ENCODE data around the gene PDCD6IP. TPM values are rescaled to one million over a fixed set of nuclear protein-coding genes. Genes with fewer than 3 reads are reported as not detected.

PDCD6IP gene
- total RNA-seq, 4 donors from 2014 or later: 74.3 to 317 (median 164) TPM

- DNase-seq: no peak
- H3K36me3 ChIP-seq: no peaks in the 10 kb centered on the region
- no peak overlapping the region for H3K4me3 ChIP-seq
- intact Hi-C loops (cut with DNase I; ENCODE audit: low total_unique reads): loop anchor here (10.0 kb wide), 1 partner anchor 155 kb away; no protein-coding TSS in a partner anchor
- no peaks in the 10 kb centered on the region for H3K4me1 ChIP-seq
- no peak overlapping the region for H3K27ac ChIP-seq
- H3K27me3 ChIP-seq: no peaks in the 10 kb centered on the region
- no peak for TF ChIP-seq POLR2A (IDR thresholded peaks at IDR 0.05)
- TF ChIP-seq, protein P1, sequence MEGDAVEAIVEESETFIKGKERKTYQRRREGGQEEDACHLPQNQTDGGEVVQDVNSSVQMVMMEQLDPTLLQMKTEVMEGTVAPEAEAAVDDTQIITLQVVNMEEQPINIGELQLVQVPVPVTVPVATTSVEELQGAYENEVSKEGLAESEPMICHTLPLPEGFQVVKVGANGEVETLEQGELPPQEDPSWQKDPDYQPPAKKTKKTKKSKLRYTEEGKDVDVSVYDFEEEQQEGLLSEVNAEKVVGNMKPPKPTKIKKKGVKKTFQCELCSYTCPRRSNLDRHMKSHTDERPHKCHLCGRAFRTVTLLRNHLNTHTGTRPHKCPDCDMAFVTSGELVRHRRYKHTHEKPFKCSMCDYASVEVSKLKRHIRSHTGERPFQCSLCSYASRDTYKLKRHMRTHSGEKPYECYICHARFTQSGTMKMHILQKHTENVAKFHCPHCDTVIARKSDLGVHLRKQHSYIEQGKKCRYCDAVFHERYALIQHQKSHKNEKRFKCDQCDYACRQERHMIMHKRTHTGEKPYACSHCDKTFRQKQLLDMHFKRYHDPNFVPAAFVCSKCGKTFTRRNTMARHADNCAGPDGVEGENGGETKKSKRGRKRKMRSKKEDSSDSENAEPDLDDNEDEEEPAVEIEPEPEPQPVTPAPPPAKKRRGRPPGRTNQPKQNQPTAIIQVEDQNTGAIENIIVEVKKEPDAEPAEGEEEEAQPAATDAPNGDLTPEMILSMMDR (IDR thresholded peaks at IDR 0.05): no peak
- H3K9me3 ChIP-seq: no peaks in the 10 kb centered on the region
These were observed 9.1 kb upstream of the PDCD6IP start for GRCh38 chr3:33789183-33789954.

DNA sequence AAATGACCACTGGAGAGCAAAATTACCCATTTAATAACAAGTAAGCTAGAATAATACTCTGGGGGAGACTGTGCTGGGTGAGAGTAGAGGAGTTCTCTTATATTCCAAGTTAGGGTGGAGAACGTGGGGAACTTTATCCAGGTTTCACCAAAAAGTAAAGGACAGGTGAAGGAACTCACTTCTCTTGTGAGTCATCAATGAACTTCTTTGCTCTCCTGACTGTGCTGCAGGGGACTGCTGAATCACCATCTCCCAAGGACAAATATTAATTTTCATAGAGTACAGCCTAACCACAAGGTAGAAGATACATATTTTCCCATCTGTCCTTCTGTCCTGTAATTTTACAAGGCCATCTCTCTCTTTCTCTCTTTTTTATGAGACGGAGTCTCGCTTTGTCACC, 8.3 kb upstream of the PDCD6IP start:
- TF ChIP-seq, protein P1 (IDR thresholded peaks at IDR 0.05): no peak
- TF ChIP-seq POLR2A (IDR thresholded peaks at IDR 0.05): no peak
- Histone ChIP-seq H3K27ac (no peak overlapping the region), H3K36me3 (no peaks in the 10 kb centered on the region), H3K9me3 (no peaks in the 10 kb centered on the region), H3K4me1 (no peaks in the 10 kb centered on the region), H3K4me3 (no peak overlapping the region), H3K27me3 (no peaks in the 10 kb centered on the region)
- DNase-seq: no peak
- intact Hi-C loops (cut with DNase I; ENCODE audit: low total_unique reads): no loop called here

DNA sequence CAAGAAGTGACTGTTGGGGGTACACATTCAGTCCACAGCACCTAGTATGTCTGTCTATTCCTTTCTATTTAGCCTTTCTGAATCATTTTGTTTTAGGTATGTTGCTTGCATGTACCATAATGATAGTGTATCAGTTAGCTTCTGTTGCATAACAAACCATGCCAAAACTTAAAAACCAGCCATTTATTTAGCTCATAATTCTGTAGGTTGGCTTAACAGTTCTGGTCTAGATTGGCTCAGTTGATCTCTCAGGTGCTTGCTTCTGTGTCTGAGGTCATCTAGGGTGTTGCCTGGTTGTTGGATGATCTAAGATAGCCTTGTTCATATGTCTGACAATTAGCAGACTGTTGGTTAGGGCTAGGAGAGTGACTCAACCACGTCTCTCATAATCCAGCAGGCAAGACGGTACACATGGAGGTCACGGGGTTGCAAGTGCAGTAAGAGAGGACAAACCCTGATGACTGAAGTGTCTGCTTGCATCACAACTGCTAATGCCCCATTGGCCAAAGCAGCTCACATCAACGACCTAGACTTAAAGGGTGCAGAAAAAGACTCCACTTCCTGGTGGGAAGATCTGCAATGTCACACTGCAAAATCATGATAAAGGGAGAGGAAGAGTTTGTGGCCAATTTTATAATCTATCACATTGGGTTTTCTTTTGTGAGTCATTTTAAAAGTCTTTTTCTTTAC, 6.8 kb upstream of the PDCD6IP start:
- TF ChIP-seq POLR2A (IDR thresholded peaks at IDR 0.05): no peak
- TF ChIP-seq, protein P1 (IDR thresholded peaks at IDR 0.05): no peak
- H3K4me3 ChIP-seq: no peak overlapping the region
- no peak for DNase-seq
- no peaks in the 10 kb centered on the region for H3K27me3 ChIP-seq
- no peaks in the 10 kb centered on the region for H3K36me3 ChIP-seq
- intact Hi-C loops (cut with DNase I; ENCODE audit: low total_unique reads): no loop called here
- no peak overlapping the region for H3K27ac ChIP-seq
- no peaks in the 10 kb centered on the region for H3K4me1 ChIP-seq
- no peaks in the 10 kb centered on the region for H3K9me3 ChIP-seq

DNA sequence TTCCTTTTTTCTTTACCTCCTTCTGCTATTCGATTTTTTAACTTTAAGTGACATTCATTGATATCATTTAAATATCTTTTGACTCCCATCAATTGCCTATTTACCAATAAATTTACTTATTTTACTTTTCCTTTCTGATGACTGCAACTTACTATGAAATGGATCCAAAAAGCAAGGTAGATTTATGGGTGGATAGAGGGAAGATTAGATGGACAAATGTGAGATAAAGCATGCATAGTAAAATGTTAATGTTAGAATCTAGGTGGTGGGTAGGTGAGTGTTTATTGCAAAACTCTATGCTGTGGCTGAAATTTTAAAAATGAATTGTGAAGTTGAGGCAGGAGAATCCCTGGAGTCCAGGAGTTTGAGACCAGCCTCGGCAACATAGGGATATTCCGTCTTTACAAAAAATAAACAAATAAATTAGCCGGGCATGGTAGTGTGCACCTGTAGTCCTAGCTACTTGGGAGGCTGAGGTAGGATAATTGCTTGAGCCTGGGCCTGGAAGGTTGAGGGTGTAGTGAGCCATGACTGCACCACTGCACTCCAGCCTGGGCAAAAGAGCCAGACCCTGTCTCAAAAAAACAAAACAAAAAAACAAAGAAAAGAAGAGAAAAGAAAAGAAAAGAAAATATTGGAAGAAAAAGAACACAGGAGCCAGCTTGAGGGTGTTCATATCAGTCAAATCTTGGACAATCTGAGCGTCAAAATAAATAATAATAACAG, 6.1 kb upstream of the PDCD6IP start:
- Histone ChIP-seq H3K9me3 (no peaks in the 10 kb centered on the region), H3K4me3 (no peak overlapping the region), H3K27ac (no peak overlapping the region), H3K27me3 (no peaks in the 10 kb centered on the region), H3K36me3 (no peaks in the 10 kb centered on the region), H3K4me1 (no peaks in the 10 kb centered on the region)
- DNase-seq: no peak
- intact Hi-C loops (cut with DNase I; ENCODE audit: low total_unique reads): no loop called here
- TF ChIP-seq, protein P1 (IDR thresholded peaks at IDR 0.05): no peak
- no peak for TF ChIP-seq POLR2A (IDR thresholded peaks at IDR 0.05)
